Measurements from ENCODE around the gene DAB2IP.

Gene DAB2IP

GRCh38 chr9:121671612-121672155, 20.2 kb downstream of the DAB2IP start:
- no peak for TF ChIP-seq CTCF (IDR thresholded peaks at IDR 0.05; ENCODE audit: control insufficient read depth, extremely low read depth, insufficient read depth)
- H3K4me3 ChIP-seq (ENCODE audit: low read depth, low read length): no peak overlapping the region
- no peak for DNase-seq (ENCODE audit: low read depth)

- no peak for DNase-seq (ENCODE audit: low read depth)
- H3K4me3 ChIP-seq (ENCODE audit: low read depth, low read length): no peak overlapping the region
- TF ChIP-seq CTCF (IDR thresholded peaks at IDR 0.05; ENCODE audit: control insufficient read depth, extremely low read depth, insufficient read depth): no peak
These were observed 20.8 kb downstream of the DAB2IP start for GRCh38 chr9:121672213-121672612.

GRCh38 chr9:121672986-121673385, 21.6 kb downstream of the DAB2IP start:
- H3K4me3 ChIP-seq (ENCODE audit: low read depth, low read length): no peak overlapping the region
- DNase-seq (ENCODE audit: low read depth): no peak
- no peak for TF ChIP-seq CTCF (IDR thresholded peaks at IDR 0.05; ENCODE audit: control insufficient read depth, extremely low read depth, insufficient read depth)

GRCh38 chr9:121673576-121673975, 22.1 kb downstream of the DAB2IP start:
- no peak overlapping the region for H3K4me3 ChIP-seq (ENCODE audit: low read depth, low read length)
- no peak for TF ChIP-seq CTCF (IDR thresholded peaks at IDR 0.05; ENCODE audit: control insufficient read depth, extremely low read depth, insufficient read depth)
- DNase-seq (ENCODE audit: low read depth): no peak

- DNase-seq (ENCODE audit: low read depth): no peak
- no peak overlapping the region for H3K4me3 ChIP-seq (ENCODE audit: low read depth, low read length)
- TF ChIP-seq CTCF (IDR thresholded peaks at IDR 0.05; ENCODE audit: control insufficient read depth, extremely low read depth, insufficient read depth): no peak
These were observed 22.6 kb downstream of the DAB2IP start for GRCh38 chr9:121674017-121674416.

GRCh38 chr9:121674952-121675351, 23.5 kb downstream of the DAB2IP start:
- TF ChIP-seq CTCF (IDR thresholded peaks at IDR 0.05; ENCODE audit: control insufficient read depth, extremely low read depth, insufficient read depth): no peak
- no peak overlapping the region for H3K4me3 ChIP-seq (ENCODE audit: low read depth, low read length)
- DNase-seq (ENCODE audit: low read depth): no peak

GRCh38 chr9:121675381-121675780, 23.9 kb downstream of the DAB2IP start:
- DNase-seq (ENCODE audit: low read depth): no peak
- no peak overlapping the region for H3K4me3 ChIP-seq (ENCODE audit: low read depth, low read length)
- no peak for TF ChIP-seq CTCF (IDR thresholded peaks at IDR 0.05; ENCODE audit: control insufficient read depth, extremely low read depth, insufficient read depth)
